CD4-positive, alpha-beta T cell treated with Interleukin-12 subunit alpha and Interleukin-12 subunit beta, for 1 hour (primary cell): Measurements from ENCODE around the gene LSMEM2.
A peak's percentile ranks its signal among the peaks of the same experiment; 100 is the strongest.
"Not testable (repeated sequence)": the region's sequence is repeated elsewhere in the genome, so short reads cannot be mapped to it uniquely, and the experiment has no call there.

Source experiments
- DNase-seq: peaks from one replicate; pipeline ENCODE4 v3.0.0-alpha.2; 2020

The LSMEM2 gene

GRCh38 chr3:50246517-50246954, 32.4 kb upstream of the LSMEM2 start:
- peak; percentile 85 for DNase-seq

GRCh38 chr3:50248387-50248786, 30.5 kb upstream of the LSMEM2 start:
- DNase-seq: no peak

- no peak for DNase-seq
These were observed 29.4 kb upstream of the LSMEM2 start for GRCh38 chr3:50249457-50249856.

GRCh38 chr3:50250514-50250913, 28.4 kb upstream of the LSMEM2 start:
- DNase-seq: no peak

- no peak for DNase-seq
These were observed 27.7 kb upstream of the LSMEM2 start for GRCh38 chr3:50251220-50251619.

- DNase-seq: no peak
These were observed 24.2 kb upstream of the LSMEM2 start for GRCh38 chr3:50254577-50255250.

- DNase-seq: no peak
These were observed 23.7 kb upstream of the LSMEM2 start for GRCh38 chr3:50255251-50255615.

- peak; percentile 50 for DNase-seq
These were observed 21.7 kb upstream of the LSMEM2 start for GRCh38 chr3:50256978-50257890.

- no peak for DNase-seq
These were observed 20.7 kb upstream of the LSMEM2 start for GRCh38 chr3:50258029-50258680.

- no peak for DNase-seq
These were observed 19.9 kb upstream of the LSMEM2 start for GRCh38 chr3:50258979-50259378.

- DNase-seq: no peak
These were observed 19.4 kb upstream of the LSMEM2 start for GRCh38 chr3:50259432-50260026.

- DNase-seq: peak; percentile 88
These were observed 18.6 kb upstream of the LSMEM2 start for GRCh38 chr3:50260027-50260941.

GRCh38 chr3:50260942-50261441, 17.9 kb upstream of the LSMEM2 start:
- DNase-seq: no peak

- no peak for DNase-seq
These were observed 17.4 kb upstream of the LSMEM2 start for GRCh38 chr3:50261505-50261904.

GRCh38 chr3:50262200-50262599, 16.7 kb upstream of the LSMEM2 start:
- not testable (repeated sequence) for DNase-seq

GRCh38 chr3:50262778-50263177, 16.1 kb upstream of the LSMEM2 start:
- no peak for DNase-seq

GRCh38 chr3:50263478-50264382, 15.2 kb upstream of the LSMEM2 start:
- no peak for DNase-seq

- DNase-seq: no peak
These were observed 14.4 kb upstream of the LSMEM2 start for GRCh38 chr3:50264383-50264963.

- DNase-seq: no peak
These were observed 13.9 kb upstream of the LSMEM2 start for GRCh38 chr3:50264964-50265485.

- DNase-seq: no peak
These were observed 13.3 kb upstream of the LSMEM2 start for GRCh38 chr3:50265571-50265970.
